KOPT-K1 (cell line): ENCODE measurements around the gene SLX1B.
"Not testable (repeated sequence)": the region's sequence is repeated elsewhere in the genome, so short reads cannot be mapped to it uniquely, and the experiment has no call there.

Experiments
- H3K27ac ChIP-seq: fragments of 200-600 bp; sonication (generic); 2 replicates; pipeline ENCODE4 v1.5.1; 2016; ENCODE audit warnings: antibody characterized with exemption, mild to moderate bottlenecking, low read depth, low read length; ENCODE audit not compliant: poor library complexity, severe bottlenecking
- H3K36me3 ChIP-seq: fragments of 200-600 bp; sonication (generic); 2 replicates; pipeline ENCODE4 v1.5.1; 2017; ENCODE audit warnings: antibody characterized with exemption, mild to moderate bottlenecking, low read length, moderate library complexity; ENCODE audit not compliant: insufficient read depth
- H3K9me3 ChIP-seq: fragments of 200-600 bp; sonication (generic); 2 replicates; pipeline ENCODE4 v1.5.1; 2017; ENCODE audit warnings: antibody characterized with exemption, low read length, mild to moderate bottlenecking; ENCODE audit not compliant: insufficient read depth, poor library complexity, severe bottlenecking

Gene SLX1B

DNA sequence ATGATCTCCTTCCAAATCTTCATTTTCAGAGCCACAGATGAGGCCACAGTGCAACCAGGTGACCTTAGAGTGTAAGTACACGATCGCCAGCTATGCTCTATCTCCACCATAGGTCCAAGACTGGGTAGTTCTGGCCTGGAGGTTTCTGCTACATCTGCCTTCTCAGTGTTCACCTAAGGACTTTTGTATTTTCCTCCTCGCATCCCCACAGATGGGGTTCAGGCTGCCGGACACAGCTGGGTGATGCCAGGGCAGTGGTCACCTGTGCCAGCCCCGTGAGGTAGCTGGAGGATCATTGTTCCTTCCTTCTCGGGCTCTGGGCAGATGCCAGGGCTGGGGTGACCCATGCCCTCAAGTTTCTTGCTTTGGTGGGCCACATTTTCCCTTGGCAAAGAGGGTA lies 52.0 kb downstream of the SLX1B start, which contains the start of gene NPIPB12:
TSS of gene NPIPB12 (minus strand) at position 101 of the 400 bp plus-strand sequence.
- H3K36me3 ChIP-seq, H3K9me3 ChIP-seq, H3K27ac ChIP-seq: not testable (repeated sequence)
